Stimulated activated CD4-positive, alpha-beta T cell treated with anti-CD3 and anti-CD28 coated beads, Interleukin-1b, Interleukin-23, amount 100 ng/mL, for 1 hour (primary cell): ENCODE measurements around the gene TNS1.
A peak's percentile ranks its signal among the peaks of the same experiment; 100 is the strongest.
"Not testable (repeated sequence)": the region's sequence is repeated elsewhere in the genome, so short reads cannot be mapped to it uniquely, and the experiment has no call there.

ENCODE experiments used
- DNase-seq, 2 donors: peaks; one replicate each; pipeline ENCODE4 v3.0.0-alpha.2; 2020; ENCODE audit warnings: low read depth in 2 of 2

The TNS1 gene

DNA sequence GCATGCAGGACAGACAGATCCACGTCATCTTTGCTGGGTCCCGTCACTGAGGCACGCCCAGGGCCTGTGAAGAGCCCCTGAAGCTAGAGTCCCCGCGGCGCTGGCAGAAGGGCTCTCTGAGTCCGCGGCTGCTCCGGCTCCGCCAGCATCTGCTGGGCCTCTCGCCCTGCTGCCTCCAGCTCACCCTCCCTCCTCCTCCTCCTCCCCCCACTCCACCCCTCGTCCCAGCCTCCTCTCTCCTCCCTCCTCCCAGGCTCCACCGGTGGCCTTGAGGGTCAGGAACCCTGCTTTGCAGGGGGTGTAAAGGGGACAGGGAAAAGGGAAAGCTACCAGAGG is at the start of gene TNS1:
TNS1 (minus strand) TSS at position 151 of the 336 bp plus-strand sequence; CDS start at position 28, 123 bp downstream.
- DNase-seq: no peak

DNA sequence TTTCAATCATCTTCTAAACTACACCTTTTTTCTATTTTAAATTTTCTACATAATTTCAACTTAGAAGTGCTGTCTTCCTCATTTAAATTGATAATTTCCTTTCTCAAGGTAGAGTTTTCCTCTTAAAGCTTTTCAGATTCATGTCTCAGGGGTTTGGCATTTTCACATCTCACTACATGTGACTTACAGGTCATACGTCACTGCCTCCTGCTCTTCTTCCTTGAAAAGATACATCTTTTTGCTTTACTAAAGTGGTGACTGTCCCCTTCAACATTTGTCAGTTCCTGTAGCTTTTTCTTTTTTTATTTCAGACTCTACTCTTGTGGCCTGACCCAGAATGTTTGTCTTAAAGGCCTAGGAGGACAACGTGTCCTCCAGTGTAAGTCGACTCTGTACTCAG is 49.1 kb upstream of the TNS1 start:
- no peak for DNase-seq

DNA sequence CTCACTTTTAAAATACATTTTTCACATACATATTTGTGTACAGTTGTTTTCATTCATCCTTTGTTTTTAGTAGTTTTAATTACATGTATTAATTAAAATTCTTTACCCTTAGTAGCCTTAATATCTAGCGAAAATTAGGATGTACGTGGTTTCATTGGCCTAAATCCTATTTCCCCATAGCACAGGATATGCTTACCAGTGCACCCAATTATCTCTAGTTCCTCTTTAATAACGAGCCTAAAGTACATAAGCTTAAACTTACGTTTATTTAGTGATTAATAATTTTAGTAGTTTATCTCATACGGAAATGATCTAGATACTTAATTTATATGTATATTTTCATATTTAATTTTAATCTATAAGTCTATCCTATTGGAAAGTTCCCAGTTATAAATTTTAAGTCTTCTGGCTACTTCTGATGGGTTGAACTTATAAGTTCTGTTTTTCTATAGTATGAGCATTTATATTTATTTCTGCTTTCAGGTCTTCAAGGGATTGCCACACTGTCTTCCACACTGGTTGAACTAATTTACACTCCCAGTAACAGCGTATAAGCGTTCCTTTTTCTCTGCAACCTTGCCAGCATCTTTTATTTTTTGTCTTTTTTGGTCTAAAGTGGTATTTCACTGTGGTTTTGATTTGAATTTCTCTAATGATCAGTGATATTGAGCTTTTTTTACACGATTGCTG is 44.9 kb upstream of the TNS1 start:
- DNase-seq: no peak

DNA sequence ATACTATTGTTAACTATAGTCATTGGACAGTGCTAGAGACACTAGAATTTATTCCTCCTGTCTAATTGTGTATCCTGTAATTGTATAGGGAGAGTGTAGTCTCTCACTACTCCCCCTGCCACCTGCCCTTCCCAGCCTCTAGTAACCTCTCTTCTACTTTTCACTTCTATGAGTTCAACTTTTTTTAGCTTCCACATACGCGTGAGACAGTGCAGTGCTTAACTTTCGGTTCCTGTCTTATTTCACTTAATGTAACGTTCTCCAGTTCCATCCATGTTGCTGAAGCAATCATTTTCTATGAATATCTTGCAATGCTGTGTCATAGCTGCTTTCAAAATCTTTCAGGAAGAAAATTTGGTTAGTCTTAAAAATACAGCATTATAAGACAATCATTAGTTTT is 43.4 kb upstream of the TNS1 start:
- no peak for DNase-seq

DNA sequence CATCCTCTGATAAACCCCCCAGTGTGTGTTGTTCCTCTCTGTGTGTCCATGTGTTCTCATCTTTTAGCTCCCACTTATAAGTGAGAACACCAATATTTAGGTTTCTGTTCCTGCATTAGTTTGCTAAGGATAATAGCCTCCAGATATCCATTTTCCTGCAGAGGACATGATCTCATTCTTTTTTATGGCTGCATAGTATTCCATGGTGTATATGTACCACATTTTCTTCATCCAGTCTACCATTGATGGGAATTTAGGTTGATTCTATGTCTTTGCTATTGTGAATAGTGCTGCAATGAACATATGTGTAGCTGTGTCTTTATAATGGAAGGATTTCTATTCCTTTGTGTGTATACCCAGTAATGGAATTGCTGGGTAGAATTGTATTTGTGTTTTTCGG is 41.8 kb upstream of the TNS1 start:
- DNase-seq: not testable (repeated sequence)

DNA sequence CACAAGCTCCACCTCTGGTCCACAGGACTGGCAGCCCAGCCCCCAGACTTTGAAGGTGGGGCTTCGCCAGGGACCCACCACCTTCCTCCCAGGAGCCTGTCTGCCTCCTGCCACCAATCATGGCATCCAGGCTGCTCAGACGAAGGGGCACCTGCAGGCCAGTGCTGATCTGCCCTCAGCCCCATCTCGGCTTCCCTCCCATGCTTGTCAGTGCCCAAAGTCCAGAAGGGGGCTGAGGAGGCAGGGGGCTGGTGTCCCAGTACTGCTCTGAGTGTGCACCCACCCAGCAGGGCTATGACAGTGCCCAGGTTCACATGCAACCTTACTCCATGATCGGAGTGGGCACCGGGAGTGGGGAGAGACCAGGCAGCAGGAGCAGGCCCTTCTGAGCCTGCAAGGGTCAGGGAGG is 40.9 kb upstream of the TNS1 start:
- no peak for DNase-seq

DNA sequence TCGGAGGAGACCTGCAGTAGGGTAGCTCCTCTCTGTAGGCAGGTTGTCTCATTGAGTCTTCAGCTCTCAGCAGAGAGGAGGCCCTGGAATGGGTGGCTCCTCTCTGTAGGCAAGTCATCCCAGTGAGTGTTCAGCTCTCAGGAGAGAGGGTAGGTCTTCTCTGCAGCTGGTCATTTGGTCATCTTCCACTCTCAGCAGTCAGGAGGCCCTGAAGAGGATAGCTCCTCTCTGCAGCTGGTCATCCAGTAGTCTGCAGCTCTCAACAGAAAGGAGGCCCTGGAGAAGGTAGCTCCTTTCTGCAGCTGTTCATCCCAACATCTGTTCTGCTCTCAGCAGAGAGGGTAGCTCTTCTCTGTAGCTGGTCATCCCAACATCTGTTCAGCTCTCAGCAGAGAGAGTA is 40.3 kb upstream of the TNS1 start:
- DNase-seq: no peak

DNA sequence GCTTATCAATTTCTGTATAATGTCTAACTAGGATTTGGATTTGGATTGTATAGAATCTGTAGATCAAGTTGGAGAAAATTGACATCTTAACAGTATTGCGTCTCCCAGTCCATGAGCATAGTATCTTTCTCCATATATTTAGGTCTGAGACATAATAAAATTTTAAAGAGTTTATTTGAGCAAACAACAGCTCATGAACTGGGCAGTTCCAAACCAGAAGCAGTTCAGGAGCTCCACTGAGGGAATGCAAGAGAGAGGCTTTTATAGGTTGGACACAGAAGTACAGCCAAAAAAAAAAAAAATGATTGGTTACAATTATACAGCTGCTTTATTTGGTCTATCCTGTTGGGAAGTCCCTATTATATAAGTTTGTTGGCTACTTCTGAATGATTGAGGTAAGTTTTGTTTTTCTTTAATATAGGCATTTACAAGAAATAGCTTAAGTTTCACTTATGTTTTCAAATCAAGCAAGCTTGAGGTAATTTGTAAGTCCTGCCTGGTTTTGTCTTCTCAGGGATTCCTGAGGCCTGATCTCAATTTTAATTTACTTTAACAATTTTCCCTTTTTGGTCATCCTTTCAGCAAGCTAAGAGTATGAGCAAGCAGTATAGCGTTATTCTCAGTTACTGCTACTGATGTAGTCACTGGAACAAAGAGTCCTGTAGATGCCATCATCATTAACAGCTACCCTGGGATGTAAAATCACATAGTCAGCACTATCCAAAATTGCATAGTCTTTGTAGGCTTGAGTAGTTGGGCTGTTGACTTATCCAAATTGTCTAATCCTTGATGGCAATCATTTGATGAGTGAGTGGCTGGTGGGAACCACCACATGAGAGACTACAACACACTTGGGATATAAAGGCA is 38.7 kb upstream of the TNS1 start:
- no peak for DNase-seq

DNA sequence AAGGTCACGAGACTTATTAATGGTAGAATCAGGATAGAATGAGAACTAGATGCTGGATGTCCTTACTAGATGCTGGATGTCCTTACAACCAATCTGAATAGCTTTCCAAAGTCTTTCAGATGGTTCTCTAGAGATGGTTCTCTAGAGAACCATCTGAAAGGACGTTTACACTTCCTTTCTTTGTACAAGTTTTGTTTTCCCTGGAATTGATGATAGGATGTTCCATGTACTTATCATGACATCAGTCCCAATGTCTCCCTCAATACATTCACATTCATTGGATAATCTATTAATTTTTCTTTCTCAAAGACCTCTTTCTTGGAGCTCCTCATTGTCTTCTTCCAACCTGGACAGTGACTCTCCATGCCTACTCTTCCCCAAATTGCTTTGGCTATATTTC is 38.1 kb upstream of the TNS1 start:
- DNase-seq: no peak

DNA sequence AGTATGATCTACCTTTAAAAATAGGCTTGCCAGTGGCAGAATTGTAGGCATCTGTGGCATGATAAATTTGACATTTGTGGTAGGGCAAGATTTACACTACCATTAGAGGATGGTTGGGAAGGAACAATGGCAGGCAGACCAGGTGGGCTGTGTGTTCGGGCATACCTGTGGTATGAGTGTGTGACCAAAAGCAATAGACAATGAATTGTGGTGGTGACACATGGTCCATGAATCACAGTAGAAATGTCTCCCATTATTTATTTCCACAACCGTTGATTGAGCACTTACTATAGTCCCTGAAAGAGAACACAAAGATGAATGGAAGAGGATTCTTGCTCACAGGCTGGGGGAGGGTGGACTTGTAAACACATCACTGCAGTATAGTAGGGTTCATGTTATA is 36.4 kb upstream of the TNS1 start:
- DNase-seq: no peak

DNA sequence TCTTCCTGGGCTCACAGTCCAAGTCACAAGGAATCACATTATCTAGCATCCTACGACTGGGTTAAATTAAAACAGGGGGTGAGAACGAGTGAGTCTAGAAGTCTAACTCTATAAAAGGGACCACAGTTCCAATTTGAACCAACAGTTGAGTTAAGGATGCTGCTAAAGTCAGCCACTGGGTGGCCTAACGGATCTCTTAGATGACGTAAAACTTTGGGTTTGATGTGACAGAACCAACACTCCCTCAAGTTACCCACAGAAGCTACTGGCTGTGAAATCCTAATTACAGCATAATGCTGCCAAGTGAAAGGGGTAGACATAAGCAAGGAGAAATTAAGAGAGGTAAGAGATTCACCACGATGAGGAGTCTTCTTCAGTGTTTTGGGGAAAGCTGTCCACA is 33.6 kb upstream of the TNS1 start:
- no peak for DNase-seq

DNA sequence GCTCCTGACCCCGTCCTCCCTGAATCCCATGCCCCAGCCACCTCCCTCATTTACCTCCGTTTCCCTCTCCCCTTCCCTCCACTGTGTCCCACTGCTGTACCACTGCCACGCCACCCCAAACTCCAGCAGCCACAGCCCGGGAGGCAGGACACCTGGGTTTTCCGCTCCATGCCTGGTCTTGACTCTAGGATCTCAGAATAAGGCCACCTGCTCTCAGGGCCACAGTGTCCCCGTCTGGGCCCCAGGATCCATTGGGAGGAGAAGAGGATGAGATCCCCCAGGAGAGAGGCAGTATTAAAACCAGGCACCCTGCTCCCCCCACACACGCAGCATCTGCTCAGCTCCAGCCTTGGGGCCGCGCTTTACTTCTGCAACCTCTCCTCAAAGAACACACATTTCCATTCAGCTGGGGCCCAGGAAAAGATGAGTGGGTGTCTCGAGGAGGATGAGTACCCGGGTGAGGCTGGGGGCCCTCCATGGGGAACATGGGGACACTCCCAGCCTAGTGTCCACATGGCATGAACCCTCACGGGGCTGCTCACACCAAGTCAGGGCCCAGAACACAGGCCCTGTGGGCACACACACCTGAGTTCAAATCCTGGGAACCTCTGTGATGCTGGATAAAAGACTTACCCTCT is 32.8 kb upstream of the TNS1 start:
- no peak for DNase-seq

DNA sequence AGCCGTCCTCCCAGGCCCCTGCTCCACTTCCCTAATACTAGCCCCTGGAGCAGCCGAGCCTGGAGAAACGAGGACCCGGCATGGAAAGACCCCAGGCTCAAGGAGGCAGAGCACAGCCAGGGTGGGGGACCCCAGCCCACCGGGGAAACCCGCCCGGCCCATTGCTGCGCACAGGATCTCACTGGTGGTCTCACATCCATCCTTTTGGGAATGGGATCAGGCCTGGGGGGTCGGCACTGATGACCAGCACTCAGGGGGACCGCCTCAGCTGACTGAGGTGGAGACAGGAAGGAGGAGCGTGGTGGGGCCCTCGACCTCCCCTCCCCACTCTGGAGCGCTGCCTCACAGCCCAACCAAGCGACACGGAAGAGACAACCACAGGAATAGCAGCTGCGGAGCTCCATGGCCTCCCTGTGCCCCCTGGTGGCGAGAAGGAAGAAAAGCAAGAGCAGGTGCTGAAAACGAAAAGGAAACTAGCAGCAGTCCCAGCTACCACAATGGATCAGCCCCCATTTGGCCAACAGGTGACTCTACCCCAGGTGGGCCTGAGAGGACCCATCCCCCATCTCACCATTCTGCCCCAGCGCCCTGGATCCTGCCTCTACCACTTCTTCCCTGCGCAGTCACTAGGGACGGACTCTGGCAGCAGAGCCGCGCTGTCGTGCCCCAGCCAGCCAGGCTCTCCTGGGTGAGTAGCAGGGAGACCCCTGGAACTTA is 31.9 kb upstream of the TNS1 start:
- DNase-seq: peak in 1 of 2 donors; percentile 23

DNA sequence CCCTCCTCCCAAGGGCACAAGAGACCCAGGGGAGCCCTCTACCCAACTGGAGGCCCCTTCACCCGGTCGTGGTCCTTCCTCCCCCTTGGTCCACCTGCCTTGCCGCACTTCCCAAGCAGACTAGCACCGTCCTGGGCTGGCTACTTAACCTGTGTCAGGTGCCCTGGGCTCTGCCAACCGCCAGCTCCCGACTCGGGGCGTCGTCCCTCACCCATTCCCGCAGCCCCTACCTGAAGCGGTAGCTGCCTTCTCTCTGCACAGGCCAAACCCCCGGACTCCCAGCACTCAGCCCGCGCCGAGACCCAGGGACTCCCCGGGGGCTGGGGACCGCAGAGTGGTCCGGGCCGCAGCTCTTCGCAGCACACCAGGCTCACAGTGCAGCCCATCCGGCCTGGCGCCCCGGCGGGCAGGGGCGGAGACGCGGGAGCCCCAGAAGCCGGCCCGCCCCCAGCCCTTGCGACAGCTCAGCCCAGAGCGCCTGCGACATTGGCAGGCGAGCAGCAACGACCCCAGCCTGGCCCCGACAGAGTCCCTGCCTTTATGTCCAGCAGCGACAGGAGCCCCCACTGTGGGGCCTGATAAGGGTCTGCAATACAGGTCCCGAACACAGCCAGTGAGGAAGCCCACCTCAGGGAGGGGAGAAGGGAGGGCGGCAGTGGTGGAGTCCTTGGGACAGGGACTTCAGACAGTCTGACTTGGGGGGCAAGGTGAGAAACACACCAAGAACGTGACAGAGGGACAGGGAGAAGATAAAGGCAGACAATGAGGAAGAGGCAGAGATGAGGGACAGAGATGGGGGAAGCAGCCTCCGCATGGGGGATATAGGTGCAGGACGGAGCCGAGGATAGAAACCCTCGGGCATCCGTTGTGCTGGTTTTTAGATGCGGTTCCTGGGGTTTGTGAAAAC is 31.0 kb upstream of the TNS1 start:
- DNase-seq: no peak

DNA sequence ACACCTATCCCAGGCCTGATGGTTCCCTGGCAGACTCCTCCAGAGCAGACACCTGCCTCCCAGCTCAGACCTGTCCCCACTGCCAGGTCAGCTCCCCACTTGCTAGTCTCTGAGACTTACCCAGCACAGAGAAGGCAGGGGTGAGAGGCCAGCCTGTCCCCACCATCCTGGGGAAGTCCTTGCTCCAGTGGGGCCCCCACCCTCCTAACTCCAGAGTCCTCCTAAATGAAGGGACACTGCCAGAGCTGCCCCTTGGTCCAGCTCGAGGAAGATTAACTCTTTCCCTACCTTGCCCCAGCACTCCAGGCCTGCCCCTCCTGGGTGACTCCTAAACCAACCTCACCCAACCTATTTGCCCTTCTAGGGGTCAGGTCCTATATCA is 30.4 kb upstream of the TNS1 start:
- DNase-seq: no peak

DNA sequence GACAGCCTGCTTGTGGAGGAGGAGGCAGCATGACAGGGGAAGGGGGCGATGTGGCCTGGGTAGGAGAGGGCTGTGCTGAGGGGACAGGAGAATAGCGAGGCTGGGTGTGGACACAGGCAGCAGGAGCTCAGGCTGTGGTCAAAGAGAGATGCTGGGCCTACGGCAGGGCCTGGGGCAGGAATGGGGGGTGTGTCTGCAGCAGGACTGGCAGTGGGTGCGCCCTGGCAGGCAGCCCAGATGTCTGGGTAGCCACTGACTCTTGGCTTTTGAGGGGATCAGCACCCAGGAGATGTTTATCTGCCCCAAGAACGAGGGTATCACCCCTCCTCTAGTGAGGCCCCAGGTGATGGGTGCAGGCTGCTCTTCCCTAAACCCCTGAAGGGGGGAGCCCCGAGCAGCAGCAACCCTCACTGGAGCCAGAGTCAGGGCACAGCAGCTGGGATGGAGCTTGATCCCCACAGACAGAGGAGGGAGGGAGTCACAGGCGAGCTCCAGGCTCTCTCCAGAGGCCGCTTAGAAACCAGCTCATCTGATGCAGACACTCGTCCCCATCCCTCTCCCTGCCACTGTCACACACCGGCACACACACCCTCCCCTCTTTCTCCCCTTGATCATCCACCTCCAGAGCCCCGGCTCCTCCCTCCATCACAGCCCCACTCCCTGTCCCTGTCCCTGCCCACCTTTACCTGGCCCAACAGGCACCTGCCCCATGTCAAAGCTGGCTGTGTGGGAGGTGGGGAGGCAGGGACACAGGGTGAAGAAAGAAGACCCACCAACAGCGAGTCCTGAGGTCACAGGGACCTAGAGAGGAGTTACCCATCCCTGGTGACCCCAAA is 29.8 kb upstream of the TNS1 start:
- no peak for DNase-seq

DNA sequence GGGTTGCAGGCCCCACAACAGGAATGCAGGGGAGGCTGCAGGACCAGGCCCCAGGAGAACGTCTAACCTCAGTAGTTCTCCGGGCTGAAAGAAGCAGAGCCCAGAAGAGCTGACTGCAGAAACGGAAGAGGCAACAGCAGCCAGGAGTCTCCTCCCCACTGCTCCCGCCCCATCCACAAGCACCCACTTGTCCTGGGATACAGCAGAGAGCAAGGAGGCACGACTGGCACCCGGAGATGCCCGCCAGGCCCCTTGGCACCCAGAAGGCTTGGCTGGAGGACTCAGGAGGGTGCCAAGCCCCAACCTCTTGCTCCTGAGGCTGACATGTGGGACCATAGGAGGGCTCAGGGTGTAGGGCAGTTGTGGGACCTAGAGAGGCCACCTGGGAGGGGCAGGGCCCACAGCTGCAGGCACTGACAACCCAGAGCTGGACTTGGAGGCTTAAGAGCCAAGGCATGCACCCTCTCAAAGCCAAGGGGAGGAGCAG is 29.0 kb upstream of the TNS1 start:
- no peak for DNase-seq

DNA sequence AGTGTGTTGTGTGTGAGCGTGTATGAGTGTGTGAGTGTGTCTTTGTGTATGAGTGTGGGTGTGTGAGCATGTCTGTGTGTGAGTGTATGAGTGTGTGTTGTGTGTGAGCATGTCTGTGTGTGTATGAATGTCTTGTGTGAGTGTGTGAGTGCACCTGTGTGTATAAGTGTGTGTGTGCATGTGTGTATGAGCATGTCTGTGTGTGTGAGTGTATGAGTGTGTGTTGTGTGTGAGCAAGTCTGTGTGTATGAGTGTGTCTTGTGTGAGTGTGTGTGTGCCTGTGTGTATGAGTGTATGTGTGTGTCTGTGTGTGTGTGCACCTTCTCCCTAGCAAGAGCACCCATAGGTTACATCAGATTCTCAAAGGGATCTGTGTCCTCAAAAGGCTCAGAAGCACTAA is 28.5 kb upstream of the TNS1 start:
- no peak for DNase-seq

DNA sequence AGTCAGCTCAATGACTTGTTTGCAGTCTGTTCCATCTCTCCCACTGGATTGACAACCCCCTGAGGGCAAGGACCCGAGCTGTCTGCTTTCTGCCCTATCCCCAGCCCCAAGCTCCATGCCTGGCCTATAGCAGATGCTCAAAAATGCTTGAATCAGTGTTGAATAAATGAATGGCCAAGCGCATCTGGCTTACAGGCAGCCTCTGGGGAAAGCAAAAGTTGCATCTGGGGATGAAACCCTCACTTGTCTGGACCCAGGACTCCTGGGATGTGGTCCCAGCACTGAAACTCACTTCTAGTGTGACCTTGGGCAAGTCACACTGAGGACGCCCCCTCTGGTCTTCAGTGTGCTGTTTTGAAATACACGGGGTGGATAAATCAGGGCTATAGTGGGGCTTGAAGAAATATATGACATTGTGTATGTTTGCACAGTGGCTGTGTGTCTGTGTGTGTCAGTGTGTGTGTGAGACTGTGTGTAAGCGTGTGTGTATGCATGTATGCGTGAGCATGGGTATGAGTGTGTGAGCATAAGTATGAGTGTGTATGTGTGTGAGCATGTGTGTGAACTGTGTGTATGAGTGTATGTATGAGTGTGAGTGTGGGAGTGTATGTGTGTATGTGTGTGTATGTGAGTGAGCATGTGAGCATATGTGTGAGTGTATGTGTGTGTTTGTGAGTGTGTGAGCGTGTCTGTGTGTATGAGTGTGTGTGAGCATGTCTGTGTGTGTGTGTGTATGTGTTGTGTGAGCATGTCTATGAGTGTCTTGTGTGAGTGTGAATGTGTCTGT is 27.8 kb upstream of the TNS1 start:
- no peak for DNase-seq
